ENCODE data around the gene FSTL4. TPM values are rescaled to one million over a fixed set of nuclear protein-coding genes. Genes with fewer than 3 reads are reported as not detected.

Gene FSTL4
- total and polyA plus RNA-seq, 2 experiments from 2014 or later: 1.4 to 2.8 TPM

GRCh38 chr5:133371371-133372155, 240.8 kb downstream of the FSTL4 start:
- 0 out of 2 replicates have a peak, but pooled peaks cover under 1% of the 10 kb centered on the region for H3K4me1 ChIP-seq (ENCODE audit: insufficient read depth)
- peaks cover 3% of the 10 kb centered on the region; the same call in 1 of the 2 replicates for H3K9me2 ChIP-seq (ENCODE audit: insufficient read depth)
- H3F3A ChIP-seq (replicated peaks; ENCODE audit: low read depth): no peaks in the 10 kb centered on the region
- no peak overlapping the region for H3K4me2 ChIP-seq
- Mint-ChIP-seq H3K4me3 (no peak overlapping the region), H3K36me3 (ENCODE audit: low read depth) (no peaks in the 10 kb centered on the region), H3K27me3 (ENCODE audit: insufficient read depth, low read depth, poor library complexity) (peaks cover 4% of the 10 kb centered on the region), H3K27ac (0 out of 2 replicates have a peak overlapping the region, but pooled peaks have one; percentile 27), H3K9me3 (peaks cover 15% of the 10 kb centered on the region), H3K4me1 (peaks cover 13% of the 10 kb centered on the region; the same call in 2 of the 3 replicates)
- no peaks in the 10 kb centered on the region for H3K36me3 ChIP-seq (ENCODE audit: insufficient read depth)
- DNase-seq (ENCODE audit: low spot score) (no peak), ATAC-seq (no peak)
- H4K20me1 ChIP-seq (replicated peaks; ENCODE audit: insufficient read depth): no peaks in the 10 kb centered on the region
- H3K4me3 ChIP-seq: no peak overlapping the region
- no peaks in the 10 kb centered on the region for H3K79me2 ChIP-seq (replicated peaks; ENCODE audit: insufficient read depth)
- TF ChIP-seq NANOG (IDR thresholded peaks at IDR 0.05; ENCODE audit: borderline replicate concordance) (no peak), STAT1 (IDR thresholded peaks at IDR 0.05; ENCODE audit: unreplicated experiment) (no peak), CREB1 (CRISPR knock-in tag; IDR thresholded peaks at IDR 0.05; ENCODE audit: low read depth) (no peak), ZNF462 (CRISPR knock-in tag; IDR thresholded peaks at IDR 0.05) (no peak), EZH2 (IDR thresholded peaks at IDR 0.05; ENCODE audit: low read depth, unreplicated experiment) (no peak), REST (IDR thresholded peaks at IDR 0.05; ENCODE audit: unreplicated experiment) (no peak), ZNF331 (CRISPR knock-in tag; IDR thresholded peaks at IDR 0.05; ENCODE audit: low read depth) (no peak), JUNB (IDR thresholded peaks at IDR 0.05; ENCODE audit: unreplicated experiment) (no peak), ZNF114 (CRISPR knock-in tag; IDR thresholded peaks at IDR 0.05) (no peak), POLR2AphosphoS5 (IDR thresholded peaks at IDR 0.05; ENCODE audit: low read depth) (no peak), EZH2phosphoT487 (IDR thresholded peaks at IDR 0.05; ENCODE audit: unreplicated experiment) (no peak), ETS1 (IDR thresholded peaks at IDR 0.05) (no peak), CTCF (conservative IDR thresholded peaks at IDR 0.05; ENCODE audit: low read depth in 2 of 2) (no peak)
- no peak overlapping the region for H3K27ac ChIP-seq (ENCODE audit: low read depth)
- no peak overlapping the region for H2AFZ ChIP-seq
- H3K27me3 ChIP-seq (ENCODE audit: insufficient read depth): no peaks in the 10 kb centered on the region
